ENCODE results near the gene PDE2A.

DNA sequence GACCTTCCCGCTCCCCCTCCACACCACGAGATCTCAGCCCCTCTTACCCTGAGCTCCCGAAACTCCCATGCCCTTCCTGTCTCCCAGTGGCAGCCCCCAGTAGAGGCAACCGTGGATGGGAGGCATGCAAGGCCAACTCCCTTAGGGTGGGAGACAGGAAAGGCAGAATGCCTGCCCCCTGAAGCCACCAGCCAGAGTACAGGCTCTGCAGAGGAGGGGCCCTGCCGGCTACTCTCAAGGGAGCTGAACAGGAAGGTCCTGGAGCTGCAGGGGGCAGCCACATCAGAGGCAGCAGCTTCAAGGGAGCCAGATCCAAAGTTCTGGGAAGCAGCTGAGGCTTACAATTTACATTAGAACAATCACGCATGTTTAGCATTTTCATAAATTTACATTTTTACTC lies 38.3 kb downstream of the PDE2A start:
- TF ChIP-seq GATA2 (IDR thresholded peaks at IDR 0.05; ENCODE audit: low read depth, low read length) (no peak), GATA3 (IDR thresholded peaks at IDR 0.05; ENCODE audit: low read depth, low read length) (no peak)
